GM12878 (cell line): ENCODE data around the gene TKT. TPM values are rescaled to one million over a fixed set of nuclear protein-coding genes. Genes with fewer than 3 reads are reported as not detected.

ENCODE experiments used
- ATAC-seq: fragments of 200-7000 bp; cut with Tn5 transposase; 3 replicates; pipeline ENCODE4 v1.9.1; 2020; ENCODE audit warnings: mild to moderate bottlenecking, moderate library complexity
- BruUV-seq: library from RNA; stranded (reverse); fragments of 400-500 nt; replicated peaks from 2 replicates; lab custom pipeline; 2021; lab: Mats Ljungman, UMichigan
- CTCF ChIA-PET: fragments of 300-600 bp; sonication (Branson Sonifier 250); formaldehyde crosslinking; extraction: SDS; loops from one replicate; lab custom pipeline; 2021; ENCODE audit warnings: inconsistent platforms; lab: Yijun Ruan, JAX
- POLR2A ChIA-PET: fragments of 350-600 bp; formaldehyde crosslinking; extraction: SDS; loops from one replicate; lab custom pipeline; 2021; ENCODE audit warnings: inconsistent platforms; lab: Charles Lee
- RAD21 ChIA-PET: fragments of 300-600 bp; sonication (Branson Sonifier 250); formaldehyde crosslinking; loops from one replicate; lab custom pipeline; 2023; ENCODE audit warnings: antibody characterized with exemption; ENCODE audit not compliant: unreplicated experiment; lab: Charles Lee
- SMC1A ChIA-PET: fragments of 300-600 bp; sonication (Branson Sonifier 250); formaldehyde crosslinking; loops from one replicate; lab custom pipeline; 2023; ENCODE audit not compliant: unreplicated experiment, uncharacterized antibody; lab: Charles Lee
- DNase-seq: peaks from one replicate; pipeline ENCODE4 v3.0.0-alpha.2; 2011; ENCODE audit warnings: low read depth, low spot score
- FAIRE-seq: peaks from 3 replicates; lab custom pipeline; 2011; peaks lifted over from hg19 to GRCh38; lab: Jason Lieb, UNC
- H2AFZ ChIP-seq: 2 replicates; pipeline ENCODE4 v1.6.0; 2011; ENCODE audit warnings: low read depth, low read length, control low read depth; ENCODE audit not compliant: control insufficient read depth
- H3K27ac ChIP-seq: 2 replicates; pipeline ENCODE4 v1.5.1; 2011; ENCODE audit warnings: control low read depth; ENCODE audit not compliant: control insufficient read depth, insufficient read depth
- H3K27me3 ChIP-seq, 2 experiments: replicated peaks in 1 of 2; 2 replicates each; pipeline versions ENCODE4 v1.6.0 to v1.6.1; 2011; ENCODE audit warnings: low read length in 1 of 2; ENCODE audit not compliant: control insufficient read depth in 2 of 2, insufficient read depth in 2 of 2
- H3K36me3 ChIP-seq, 2 experiments: 2 replicates each; pipeline ENCODE4 v1.5.1; 2011; ENCODE audit warnings: low read length in 1 of 2; ENCODE audit not compliant: control insufficient read depth in 2 of 2, insufficient read depth in 2 of 2
- H3K4me1 ChIP-seq: 2 replicates; pipeline ENCODE4 v1.6.1; 2011; ENCODE audit warnings: mild to moderate bottlenecking, low read length, moderate library complexity, mixed read lengths; ENCODE audit not compliant: control insufficient read depth, insufficient read depth
- H3K4me2 ChIP-seq: 2 replicates; pipeline ENCODE4 v1.6.0; 2011; ENCODE audit warnings: control low read depth; ENCODE audit not compliant: control insufficient read depth, insufficient read depth
- H3K4me3 ChIP-seq: fragments of 200-600 bp; sonication (generic); 2 replicates; pipeline ENCODE4 v1.5.1; 2016
- H3K79me2 ChIP-seq: 2 replicates; pipeline ENCODE4 v1.6.0; 2011; ENCODE audit warnings: low read length; ENCODE audit not compliant: control insufficient read depth, insufficient read depth
- H3K9ac ChIP-seq: 2 replicates; pipeline ENCODE4 v1.8.0; 2011; ENCODE audit warnings: low read length, control low read depth, mixed read lengths; ENCODE audit not compliant: control insufficient read depth, insufficient read depth
- H3K9me3 ChIP-seq: replicated peaks from 3 replicates; pipeline ENCODE4 v1.5.1; 2011; ENCODE audit warnings: mild to moderate bottlenecking, low read length; ENCODE audit not compliant: control insufficient read depth, insufficient read depth
- H4K20me1 ChIP-seq: 2 replicates; pipeline ENCODE4 v1.6.0; 2011; ENCODE audit not compliant: control insufficient read depth, insufficient read depth
- BMI1 ChIP-seq: fragments of 450-650 bp; IDR thresholded peaks from 2 replicates; pipeline ENCODE4 v1.6.1; 2016; ENCODE audit warnings: mild to moderate bottlenecking, moderate library complexity, borderline replicate concordance
- BRCA1 ChIP-seq: IDR thresholded peaks from 2 replicates; pipeline ENCODE4 v1.6.1; 2011; ENCODE audit warnings: low read depth, low read length, improper control_type of control experiment
- CHD1 ChIP-seq: IDR thresholded peaks from 2 replicates; pipeline ENCODE4 v1.6.1; 2012; ENCODE audit warnings: low read depth, low read length, improper control_type of control experiment
- ESRRA ChIP-seq: IDR thresholded peaks from 2 replicates; pipeline ENCODE4 v1.6.1; 2012; ENCODE audit warnings: mild to moderate bottlenecking, low read length, improper control_type of control experiment
- FOS ChIP-seq: IDR thresholded peaks from 3 replicates; pipeline ENCODE4 v1.6.1; 2011; ENCODE audit warnings: borderline replicate concordance; ENCODE audit not compliant: insufficient read length; ENCODE audit errors: extremely low read depth
- HDAC6 ChIP-seq: fragments of 200-600 bp; sonication (generic); IDR thresholded peaks from one replicate; pipeline ENCODE4 v1.8.0; 2017; ENCODE audit warnings: antibody characterized with exemption; ENCODE audit not compliant: unreplicated experiment
- MTA2 ChIP-seq: fragments of 450-650 bp; IDR thresholded peaks from 2 replicates; pipeline ENCODE4 v1.6.1; 2016; ENCODE audit warnings: low read depth, mild to moderate bottlenecking, moderate library complexity
- MTA3 ChIP-seq: IDR thresholded peaks from 2 replicates; pipeline ENCODE4 v1.6.1; 2012; ENCODE audit warnings: low read length, inconsistent platforms, borderline replicate concordance
- NBN ChIP-seq: fragments of 450-650 bp; IDR thresholded peaks from 2 replicates; pipeline ENCODE4 v1.6.1; 2016
- NRF1 ChIP-seq: conservative IDR thresholded peaks from 2 replicates; pipeline ENCODE4 v1.6.1; 2011; ENCODE audit warnings: mild to moderate bottlenecking, low read depth, low read length, improper control_type of control experiment
- POLR2A ChIP-seq: IDR thresholded peaks from 2 replicates; pipeline ENCODE4 v1.6.1; 2011; ENCODE audit warnings: low read depth, mild to moderate bottlenecking, low read length
- RAD21 ChIP-seq: IDR thresholded peaks from 2 replicates; pipeline ENCODE4 v1.6.1; 2011; ENCODE audit warnings: mild to moderate bottlenecking, low read depth, low read length, moderate library complexity; ENCODE audit not compliant: insufficient read depth
- RFX5 ChIP-seq: IDR thresholded peaks from 2 replicates; pipeline ENCODE4 v1.6.1; 2011; ENCODE audit warnings: low read depth, low read length, improper control_type of control experiment
- SIN3A ChIP-seq: IDR thresholded peaks from 2 replicates; pipeline ENCODE4 v1.6.1; 2012; ENCODE audit warnings: low read depth, low read length, improper control_type of control experiment
- SMAD5 ChIP-seq: IDR thresholded peaks from 2 replicates; pipeline ENCODE4 v1.6.1; 2016; ENCODE audit warnings: antibody characterized with exemption, low read depth
- STAT1 ChIP-seq: fragments of 450-650 bp; conservative IDR thresholded peaks from 2 replicates; pipeline ENCODE4 v1.6.1; 2014; ENCODE audit warnings: antibody characterized with exemption, mild to moderate bottlenecking
- SUPT20H ChIP-seq: IDR thresholded peaks from 2 replicates; pipeline ENCODE4 v1.6.1; 2011; ENCODE audit warnings: low read depth, mild to moderate bottlenecking, low read length, moderate library complexity, borderline replicate concordance; ENCODE audit not compliant: control insufficient read depth
- YY1 ChIP-seq: IDR thresholded peaks from 2 replicates; pipeline ENCODE4 v1.6.1; 2011; ENCODE audit warnings: low read depth, mild to moderate bottlenecking, low read length
- ZNF274 ChIP-seq: IDR thresholded peaks from one replicate; pipeline ENCODE4 v1.8.0; 2011; ENCODE audit not compliant: insufficient read length, insufficient read depth
- ZNF592 ChIP-seq: fragments of 450-650 bp; IDR thresholded peaks from 2 replicates; pipeline ENCODE4 v1.6.1; 2017; ENCODE audit warnings: mild to moderate bottlenecking, moderate library complexity
- ZSCAN29 ChIP-seq: fragments of 450-650 bp; IDR thresholded peaks from 2 replicates; pipeline ENCODE4 v1.6.1; 2017; ENCODE audit warnings: mild to moderate bottlenecking, moderate library complexity
- WGBS: methylation state at CpG from one replicate; pipeline ENCODE4 v1.1.6; 2016; ENCODE audit warnings: low lambda C conversion rate; ENCODE audit not compliant: insufficient replicate concordance, insufficient coverage; ENCODE audit errors: missing lambda C conversion rate; 5-methylcytosine and 5-hydroxymethylcytosine counted together
- in situ Hi-C: fragments of 300-500 bp; cut with MboI; formaldehyde crosslinking; loops from 9 replicates; pipeline ENCODE4 v1.14.3; 2018; ENCODE audit warnings: mixed read lengths
- intact Hi-C: fragments of 100-400 bp; cut with micrococcal nuclease; formaldehyde crosslinking; loops from one replicate; pipeline ENCODE4 v1.14.2; 2022; ENCODE audit not compliant: unreplicated experiment
- polyA plus RNA-seq, 11 experiments: library from polyadenylated mRNA; depleted of rRNA in 4 of 11; unstranded in 6 of 11; stranded (reverse) in 5 of 11; fragments of >200 nt; fragmentation: Nextera tagmentation in 4 of 11; fragmentation: Illumina TruSeq in 1 of 11; extraction: Ambion mirVana in 4 of 11; extraction: Trizol in 1 of 11; gene quantifications; 1 replicate in 1 of 11; 2 replicates in 10 of 11; pipeline versions ENCODE4 v1.2.1 to v1.2.3, GENCODE V29; 2011 to 2016; ENCODE audit warnings: inconsistent platforms in 2 of 11, missing spikeins in 2 of 11, low read depth in 1 of 11
- total RNA-seq, 4 experiments: library from RNA; depleted of rRNA in 3 of 4; stranded (reverse); fragments of >200 nt in 3 of 4; fragmentation: Illumina TruSeq in 1 of 4; extraction: Trizol in 1 of 4; gene quantifications; 2 replicates each; pipeline versions ENCODE4 v1.2.1 to v1.2.3, GENCODE V29; 2013 to 2021
- TF ChIP-seq, protein P1 (sequence below): IDR thresholded peaks from 2 replicates; pipeline ENCODE4 v1.6.1; 2011; ENCODE audit warnings: mild to moderate bottlenecking, low read depth, low read length, moderate library complexity; ENCODE audit not compliant: insufficient replicate concordance

TKT gene
- total and polyA plus RNA-seq, 10 of the 15 experiments (the other 5 are each of a cell fraction or from before 2014, with no cell fraction given), result 56.4 to 385 (median 143) TPM

DNA sequence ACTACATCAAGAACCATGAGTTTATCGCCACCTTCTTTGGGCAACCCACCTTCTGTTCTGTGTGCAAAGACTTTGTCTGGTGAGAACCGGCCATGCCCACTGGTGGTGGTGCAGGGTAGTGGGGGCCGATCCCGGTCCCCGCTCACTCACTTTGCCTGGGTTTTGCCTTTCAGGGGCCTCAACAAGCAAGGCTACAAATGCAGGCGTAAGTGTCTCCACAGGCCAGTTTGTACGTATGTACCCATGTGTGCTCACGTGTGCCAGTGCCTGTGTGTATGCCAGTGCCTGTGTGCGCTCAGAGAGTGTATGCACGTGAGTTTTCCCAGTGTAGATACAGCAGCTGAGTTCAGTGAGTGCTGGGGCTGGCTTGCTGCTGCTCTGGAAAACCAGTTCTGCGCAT lies 74.3 kb downstream of the TKT start (continued):
- TF ChIP-seq SMAD5, result no peak
- no peak for TF ChIP-seq RAD21
- no peak for TF ChIP-seq STAT1
- TF ChIP-seq BRCA1, result no peak
- TF ChIP-seq NBN, result no peak
- no peak; the same call in 1 of the 2 replicates for TF ChIP-seq POLR2A

GRCh38 chr3:53181024-53181371 lies 74.8 kb downstream of the TKT start:
- CTCF ChIA-PET, result interaction anchor here (0.8 to 4.5 kb wide), 6 partner anchors 11 to 46 kb away, joined by 3 to 25 read pairs (median 6); no protein-coding TSS in a partner anchor
- Histone ChIP-seq H3K4me2 (no peak overlapping the region; the same call in 1 of the 2 replicates), H2AFZ (no peak overlapping the region), H3K27me3 (no peaks in the 10 kb centered on the region), H3K27ac (peak overlapping the region; percentile 93), H3K36me3 (peaks cover 34 to 52% of the 10 kb centered on the region in 2 experiments), H3K4me3 (no peak overlapping the region), H3K9ac (peak overlapping the region; percentile 18; the same call in 1 of the 2 replicates), H3K4me1 (peaks cover 42% of the 10 kb centered on the region), H4K20me1 (no peaks in the 10 kb centered on the region), H3K79me2 (peaks cover 26% of the 10 kb centered on the region), H3K9me3 (no peaks in the 10 kb centered on the region)
- 12% methylated on average over 4 of the region's 4 CpGs for WGBS
- ATAC-seq, result peak; percentile 23
- no TSS peak for BruUV-seq
- in situ Hi-C loops (no loop called here), intact Hi-C loops (no loop called here)
- SMC1A ChIA-PET, result interaction anchor here (0.6 to 4.6 kb wide), 18 partner anchors 10 to 197 kb away, joined by 3 to 21 read pairs (median 4); partner anchors contain the start of gene PRKCD
- RAD21 ChIA-PET, result interaction anchor here (1.0 to 3.3 kb wide), 7 partner anchors 10 to 50 kb away, joined by 4 to 29 read pairs (median 9); partner anchors contain the start of gene PRKCD
- no peak for FAIRE-seq
- POLR2A ChIA-PET, result interaction anchor here (0.6 to 3.1 kb wide), 14 partner anchors 9 to 78 kb away, joined by 3 to 22 read pairs (median 4); no protein-coding TSS in a partner anchor
- no peak for DNase-seq
- no peak for TF ChIP-seq SUPT20H
- no peak for TF ChIP-seq ESRRA
- TF ChIP-seq BMI1, result 0 out of 2 replicates have a peak, but pooled peaks have one; percentile 16
- no peak for TF ChIP-seq ZSCAN29
- TF ChIP-seq SIN3A, result no peak
- TF ChIP-seq ZNF592, result no peak
- no peak for TF ChIP-seq NRF1
- TF ChIP-seq FOS, result no peak
- no peak for TF ChIP-seq MTA3
- TF ChIP-seq, protein P1, sequence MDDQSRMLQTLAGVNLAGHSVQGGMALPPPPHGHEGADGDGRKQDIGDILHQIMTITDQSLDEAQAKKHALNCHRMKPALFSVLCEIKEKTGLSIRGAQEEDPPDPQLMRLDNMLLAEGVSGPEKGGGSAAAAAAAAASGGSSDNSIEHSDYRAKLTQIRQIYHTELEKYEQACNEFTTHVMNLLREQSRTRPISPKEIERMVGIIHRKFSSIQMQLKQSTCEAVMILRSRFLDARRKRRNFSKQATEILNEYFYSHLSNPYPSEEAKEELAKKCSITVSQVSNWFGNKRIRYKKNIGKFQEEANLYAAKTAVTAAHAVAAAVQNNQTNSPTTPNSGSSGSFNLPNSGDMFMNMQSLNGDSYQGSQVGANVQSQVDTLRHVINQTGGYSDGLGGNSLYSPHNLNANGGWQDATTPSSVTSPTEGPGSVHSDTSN, result no peak
- TF ChIP-seq YY1, result no peak
- TF ChIP-seq RFX5, result no peak
- TF ChIP-seq ZNF274, result no peak
- TF ChIP-seq MTA2, result no peak
- TF ChIP-seq CHD1, result no peak
- no peak for TF ChIP-seq HDAC6
